Uterus (tissue), 2 donors: ENCODE data around the gene PIK3C3.

Source experiments
- POLR2A ChIP-seq, 2 donors: fragments of 450-650 bp; IDR thresholded peaks; one replicate each; pipeline ENCODE4 v1.6.1; 2016; ENCODE audit warnings: antibody characterized with exemption in 2 of 2, mild to moderate bottlenecking in 1 of 2, moderate library complexity in 1 of 2
- TF ChIP-seq, protein P1 (sequence below), 4 experiments: fragments of 200-600 bp in 2 of 4; fragments of 450-650 bp in 2 of 4; sonication (generic) in 2 of 4; IDR thresholded peaks; one replicate each; pipeline ENCODE4 v1.5.1; 2016 to 2019; ENCODE audit warnings: antibody characterized with exemption in 4 of 4, mild to moderate bottlenecking in 2 of 4, moderate library complexity in 1 of 4

DNA sequence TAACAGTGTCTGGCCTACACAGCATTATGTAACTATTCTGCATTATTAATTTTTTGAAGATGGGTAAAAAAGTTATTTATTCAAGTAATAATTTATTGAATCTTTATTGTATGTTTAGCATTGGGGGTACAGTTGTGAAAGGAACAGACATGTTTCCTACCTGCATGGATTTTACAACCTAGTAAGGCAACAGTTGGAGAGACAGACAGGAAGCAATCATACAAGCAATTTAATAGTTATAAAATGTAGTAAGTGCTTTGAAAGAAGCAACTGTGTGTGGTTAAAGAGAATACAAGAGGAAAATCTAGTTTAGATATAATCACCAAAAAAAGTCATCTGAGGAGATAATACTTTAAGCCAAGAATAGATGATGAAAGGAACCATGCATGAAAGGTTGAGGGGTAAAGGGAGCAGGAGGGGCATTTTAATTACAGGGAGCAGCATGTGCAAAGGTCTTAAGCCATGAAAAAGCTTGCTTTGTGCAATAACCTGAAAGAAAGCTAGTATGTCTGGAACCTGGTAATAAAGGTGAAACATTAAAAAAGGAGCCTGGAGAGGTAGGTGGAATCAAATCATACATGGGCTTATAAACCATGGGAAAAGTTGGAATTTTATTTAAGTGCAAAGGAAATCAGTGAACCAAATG is 140.8 kb downstream of the PIK3C3 start:
- TF ChIP-seq, protein P1, sequence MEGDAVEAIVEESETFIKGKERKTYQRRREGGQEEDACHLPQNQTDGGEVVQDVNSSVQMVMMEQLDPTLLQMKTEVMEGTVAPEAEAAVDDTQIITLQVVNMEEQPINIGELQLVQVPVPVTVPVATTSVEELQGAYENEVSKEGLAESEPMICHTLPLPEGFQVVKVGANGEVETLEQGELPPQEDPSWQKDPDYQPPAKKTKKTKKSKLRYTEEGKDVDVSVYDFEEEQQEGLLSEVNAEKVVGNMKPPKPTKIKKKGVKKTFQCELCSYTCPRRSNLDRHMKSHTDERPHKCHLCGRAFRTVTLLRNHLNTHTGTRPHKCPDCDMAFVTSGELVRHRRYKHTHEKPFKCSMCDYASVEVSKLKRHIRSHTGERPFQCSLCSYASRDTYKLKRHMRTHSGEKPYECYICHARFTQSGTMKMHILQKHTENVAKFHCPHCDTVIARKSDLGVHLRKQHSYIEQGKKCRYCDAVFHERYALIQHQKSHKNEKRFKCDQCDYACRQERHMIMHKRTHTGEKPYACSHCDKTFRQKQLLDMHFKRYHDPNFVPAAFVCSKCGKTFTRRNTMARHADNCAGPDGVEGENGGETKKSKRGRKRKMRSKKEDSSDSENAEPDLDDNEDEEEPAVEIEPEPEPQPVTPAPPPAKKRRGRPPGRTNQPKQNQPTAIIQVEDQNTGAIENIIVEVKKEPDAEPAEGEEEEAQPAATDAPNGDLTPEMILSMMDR (IDR thresholded peaks at IDR 0.05): no peak
- no peak for TF ChIP-seq POLR2A (IDR thresholded peaks at IDR 0.05)
